Cerebellar nuclear complex (tissue), 1 donor: ENCODE data around the gene CDCA5.

Experiments used
- DNase-seq, 2 experiments: peaks; one replicate each; lab custom pipeline; 2025; lab: John Stamatoyannopoulos, UW

Gene CDCA5

DNA sequence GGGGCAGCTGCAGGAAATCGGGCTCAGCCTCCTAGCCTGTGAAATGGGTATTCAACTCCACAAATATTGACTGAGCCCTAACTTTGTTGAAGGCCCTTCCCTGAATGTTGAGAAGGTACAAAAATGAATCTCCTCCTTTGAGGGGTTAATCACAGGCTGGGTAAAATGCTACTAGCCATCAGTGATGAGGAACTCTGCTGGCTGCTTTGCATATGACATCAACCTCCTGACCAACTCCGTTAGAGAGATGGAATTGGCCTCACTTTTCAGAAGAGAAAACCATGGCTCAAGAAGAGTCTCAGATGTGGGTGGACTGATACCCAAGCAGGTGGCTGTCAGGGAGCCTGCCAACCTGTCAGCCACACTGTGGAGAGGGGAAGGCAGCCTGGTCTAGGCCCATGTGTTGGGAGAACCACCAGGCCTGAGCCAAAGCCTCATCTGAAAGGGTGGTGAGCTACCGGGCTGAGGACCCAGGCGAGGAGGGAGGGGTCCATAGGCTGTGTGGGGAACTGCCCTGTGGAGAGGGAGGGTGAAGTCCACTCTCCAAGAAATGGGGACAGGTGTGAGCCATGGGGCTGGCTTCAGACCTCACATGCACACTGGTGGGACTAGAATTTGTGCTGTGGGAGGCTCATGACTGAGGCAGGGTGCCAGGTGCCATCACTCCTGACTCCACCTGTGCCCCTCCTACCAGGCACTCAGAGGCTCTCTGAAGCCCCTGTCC lies 11.8 kb downstream of the CDCA5 start:
- DNase-seq: no peak

DNA sequence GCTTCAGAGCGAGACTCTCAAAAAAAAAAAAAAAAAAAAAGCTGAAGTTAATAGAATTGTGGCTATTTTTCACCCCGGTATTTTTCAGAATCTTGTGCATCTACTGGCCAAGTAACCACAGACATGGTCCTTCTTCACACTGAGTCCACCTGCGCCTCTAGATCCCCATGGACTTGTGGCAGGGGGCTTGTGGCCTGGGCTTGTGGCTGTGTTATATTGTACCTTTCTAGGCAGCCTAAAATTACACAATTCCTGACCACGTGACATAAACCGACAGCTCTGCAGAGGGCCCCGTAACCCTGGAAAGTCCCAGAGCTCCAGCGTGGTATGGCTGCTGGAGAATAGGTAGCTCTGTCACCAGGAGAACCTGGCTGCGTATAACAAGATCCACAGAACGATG lies 14.6 kb downstream of the CDCA5 start:
- DNase-seq: no peak

DNA sequence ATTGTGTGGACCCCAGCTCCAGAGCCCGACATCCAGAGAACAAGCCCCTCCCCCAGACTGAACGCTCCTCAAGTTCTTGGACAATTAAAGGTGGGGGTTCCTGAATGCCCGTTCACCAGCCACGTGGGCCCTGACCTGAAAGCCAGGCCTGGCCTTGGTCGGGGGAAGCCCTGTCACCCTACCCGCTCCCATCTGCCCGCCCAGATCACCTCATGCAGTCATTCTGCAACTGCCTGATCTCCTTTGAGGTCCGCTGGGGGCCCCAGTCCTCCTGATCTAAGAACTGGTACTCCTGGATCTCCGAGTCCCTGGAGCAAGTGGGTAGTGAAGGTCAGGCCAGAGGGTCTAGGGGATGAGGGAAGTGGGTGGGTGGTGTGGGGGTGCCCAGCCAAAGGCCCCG lies 16.4 kb downstream of the CDCA5 start:
- DNase-seq: no peak

DNA sequence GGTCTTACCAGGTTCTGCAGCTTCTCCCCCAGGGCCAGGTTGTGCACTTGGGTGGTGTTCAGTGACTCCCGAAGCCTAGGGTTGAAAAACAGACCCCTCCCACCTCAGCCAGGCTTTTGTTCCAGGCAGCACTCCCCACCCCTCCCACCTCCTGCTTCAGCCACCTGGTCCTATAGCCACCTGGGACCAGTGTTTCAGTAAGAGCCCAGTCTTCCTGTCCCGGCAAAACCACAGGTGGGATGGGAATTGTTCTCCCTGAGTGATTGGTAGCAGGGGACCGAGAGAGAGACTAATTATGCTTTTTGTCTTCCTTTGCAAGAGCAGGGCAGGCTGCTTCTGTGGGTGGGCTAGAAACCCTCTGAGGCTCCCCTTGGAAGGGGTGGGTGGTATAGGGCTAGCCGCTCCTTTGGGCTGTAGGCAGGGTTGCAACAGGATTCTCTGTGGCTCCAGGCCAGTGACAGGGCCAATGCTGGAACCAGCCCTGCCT lies 17.0 kb downstream of the CDCA5 start:
- no peak for DNase-seq

DNA sequence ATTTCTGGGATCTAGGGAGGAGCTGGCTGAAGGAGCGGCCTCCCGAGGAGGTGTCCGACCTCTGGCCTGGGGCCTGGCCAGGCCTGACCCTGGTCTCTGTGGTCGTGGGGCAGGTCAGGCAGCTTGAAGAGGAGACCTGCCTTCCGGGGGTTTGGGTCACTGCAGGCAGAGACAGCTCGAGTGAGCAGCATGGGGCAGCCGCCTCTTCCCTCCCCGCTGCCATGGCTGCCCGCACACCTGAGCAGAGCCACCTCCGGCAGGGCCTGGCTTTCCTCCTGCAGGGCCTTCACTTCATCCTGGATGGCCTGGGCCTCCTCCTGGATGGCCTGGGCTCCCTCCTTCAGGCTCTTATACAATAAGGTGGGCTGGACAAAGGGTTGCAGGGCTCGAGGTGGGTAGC lies 17.5 kb downstream of the CDCA5 start:
- DNase-seq: no peak

DNA sequence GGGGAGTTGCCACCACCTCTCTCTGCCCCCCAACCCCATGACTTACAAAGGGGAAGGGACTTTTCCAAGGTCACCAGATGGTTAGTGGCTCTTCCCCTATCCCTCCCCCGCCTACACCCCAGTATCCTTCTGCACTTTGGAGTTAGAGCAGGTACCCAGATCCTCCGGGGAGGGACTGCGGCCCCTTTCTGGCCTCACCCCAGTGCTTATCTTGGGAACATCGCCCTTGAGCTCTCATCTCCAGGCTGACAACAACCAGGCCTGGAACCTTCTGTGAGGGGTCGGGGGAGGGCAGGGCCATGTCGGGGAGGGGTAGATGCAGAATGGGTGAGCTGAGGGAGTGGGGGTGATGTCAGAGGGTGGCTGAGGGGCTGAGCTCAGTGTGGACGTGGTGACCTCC lies 18.0 kb downstream of the CDCA5 start:
- no peak for DNase-seq

DNA sequence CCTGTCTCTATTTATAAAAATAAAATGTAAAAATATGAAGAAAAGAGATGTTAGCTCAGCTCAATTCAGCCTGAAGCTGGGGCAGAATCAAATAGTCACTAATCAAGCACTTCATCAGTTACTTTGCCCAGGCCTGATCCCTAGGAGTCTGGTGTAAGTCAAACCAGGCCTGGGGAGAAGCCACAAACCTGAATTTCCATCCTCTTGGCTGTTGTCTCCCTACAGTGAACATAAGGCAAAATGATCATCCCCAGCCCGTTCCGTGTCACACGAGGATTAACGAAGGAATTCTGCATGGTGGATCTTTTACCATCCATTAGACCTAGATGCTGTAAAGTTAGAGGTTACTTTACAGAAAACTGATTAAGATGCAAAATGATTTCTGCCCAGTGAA lies 19.0 kb downstream of the CDCA5 start:
- DNase-seq: no peak

DNA sequence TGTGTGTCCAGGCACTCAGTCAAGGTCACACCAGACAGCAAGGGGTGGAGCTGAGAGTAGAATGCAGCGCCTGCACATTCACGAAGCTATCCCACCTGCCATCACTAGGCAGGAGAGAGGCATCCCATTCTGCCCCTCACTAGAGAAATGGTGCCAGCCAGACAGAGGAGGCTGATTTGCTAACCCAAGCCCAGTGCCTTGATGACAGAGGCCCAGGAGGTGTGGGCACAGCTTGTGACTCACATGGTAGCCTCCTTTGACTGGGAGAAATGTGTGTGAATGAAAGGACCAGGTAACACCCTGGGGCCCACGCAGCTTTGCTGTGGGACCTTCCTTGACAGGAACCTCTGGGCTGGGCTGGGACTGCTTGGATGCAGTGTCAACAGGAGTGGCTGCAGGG lies 20.3 kb downstream of the CDCA5 start:
- DNase-seq: no peak

DNA sequence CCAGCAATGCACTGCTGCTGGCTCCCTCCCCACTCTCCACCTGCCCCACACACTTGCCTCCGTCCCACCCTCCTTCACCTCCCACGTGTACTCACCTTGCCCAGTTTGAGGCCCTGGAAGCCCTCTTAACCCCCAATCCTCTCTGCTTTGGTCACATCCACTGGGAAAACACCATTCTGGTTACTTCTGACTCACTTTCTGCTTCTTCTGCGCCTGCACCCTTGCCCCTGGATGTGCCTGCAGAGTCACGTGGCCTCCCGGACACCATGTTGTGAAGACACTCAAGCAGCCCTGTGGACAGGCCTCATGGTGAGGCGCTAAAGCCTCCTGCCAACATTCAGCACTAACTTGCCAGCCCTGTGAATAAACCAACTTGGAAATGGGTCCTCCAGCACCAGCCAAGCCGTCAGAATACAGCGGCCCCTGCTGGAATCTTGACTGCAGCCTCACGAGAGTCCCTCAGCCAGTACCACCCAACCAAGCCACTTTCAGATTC lies 22.9 kb downstream of the CDCA5 start:
- no peak for DNase-seq

DNA sequence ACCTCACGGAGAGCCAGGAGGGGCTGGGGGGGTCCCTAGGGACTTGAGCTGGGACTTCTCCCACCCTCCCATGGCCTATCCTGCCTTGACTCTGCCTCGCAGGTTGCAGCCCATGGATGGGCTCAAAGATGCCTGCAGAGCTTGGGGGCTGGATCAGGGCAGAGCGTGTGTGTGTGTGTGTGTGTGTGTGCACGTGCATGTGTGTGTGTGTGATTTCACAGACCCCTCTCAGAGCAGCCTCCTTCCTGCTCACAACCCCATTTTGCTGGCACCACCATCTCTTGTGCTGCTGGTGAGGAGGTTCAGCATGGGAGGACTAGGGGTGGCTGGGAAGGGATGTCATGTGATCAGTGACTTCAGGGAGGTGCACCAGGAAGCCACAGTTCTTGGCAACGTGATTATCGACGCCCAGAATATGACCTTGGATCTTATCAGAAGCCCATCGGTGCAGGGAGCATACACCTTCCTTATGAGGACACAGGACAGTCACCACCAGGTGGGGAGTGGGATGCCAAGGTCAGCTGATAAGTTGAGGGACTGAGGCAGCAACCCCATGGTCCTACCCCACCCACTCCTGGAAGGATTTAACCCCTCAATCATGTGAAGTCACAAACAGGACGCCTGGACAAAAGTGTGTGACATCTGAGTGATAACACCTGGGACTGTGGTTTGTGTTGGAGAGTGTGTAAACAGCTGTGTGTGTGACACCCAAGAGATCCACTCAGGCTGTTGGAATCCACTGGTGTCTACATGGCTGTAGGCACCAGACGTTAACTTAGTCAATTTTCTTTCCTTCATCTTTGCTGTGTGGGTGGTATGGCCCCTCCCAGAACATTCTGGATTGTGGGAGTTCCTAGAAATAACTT lies 23.6 kb downstream of the CDCA5 start:
- no peak for DNase-seq

DNA sequence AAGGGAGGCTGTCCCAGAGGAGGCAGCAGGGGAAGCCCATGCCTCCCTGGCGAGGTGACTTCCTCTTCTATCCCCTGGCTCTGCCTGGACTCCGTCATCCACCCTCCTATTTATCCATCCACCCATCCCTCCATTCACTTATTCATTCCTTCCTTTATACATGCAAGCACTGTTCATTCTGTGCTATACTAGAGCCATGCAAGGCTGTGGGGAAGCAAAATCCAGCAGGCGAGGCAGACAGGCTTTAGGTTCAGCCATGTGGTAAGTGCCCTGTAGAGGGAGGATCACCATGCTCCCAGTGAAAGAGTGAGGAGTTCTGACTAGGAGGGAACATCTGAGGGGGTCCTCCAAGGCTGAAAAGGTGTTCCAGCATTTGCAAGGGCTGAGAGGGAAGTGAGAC lies 24.3 kb downstream of the CDCA5 start:
- DNase-seq: no peak

DNA sequence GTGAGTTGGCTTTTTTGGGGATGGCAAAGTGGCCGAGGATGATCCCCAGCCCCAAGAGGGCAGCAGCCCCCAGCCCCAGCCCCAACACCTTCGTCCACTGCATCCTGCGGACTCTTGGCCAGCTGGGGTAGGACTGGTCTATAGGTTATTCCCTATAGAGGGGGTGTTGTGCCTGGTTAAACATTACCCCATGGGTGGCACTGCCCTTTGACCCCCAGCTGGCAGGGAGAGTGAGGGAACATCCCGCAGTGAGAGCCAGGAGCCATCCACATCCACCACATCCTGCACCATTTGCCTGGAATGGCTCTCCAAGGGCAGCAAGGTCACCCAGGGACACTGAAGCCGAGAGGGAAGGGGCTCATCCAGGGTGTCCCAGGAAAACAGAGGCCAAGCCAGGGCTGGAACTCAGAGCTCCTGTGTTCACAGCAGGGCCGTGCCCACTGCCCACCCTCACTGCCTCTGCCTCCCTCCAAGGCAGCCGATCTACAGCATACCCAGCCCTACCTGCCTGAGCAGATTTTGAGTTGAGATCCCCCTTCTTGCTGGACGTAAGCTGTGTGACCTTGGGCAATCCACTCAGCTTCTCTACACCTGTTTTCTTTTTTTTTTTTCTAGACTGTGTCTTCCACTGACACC lies 25.3 kb downstream of the CDCA5 start, which contains the start of gene NAALADL1:
Gene NAALADL1, minus strand, starts transcription at position 135 of the 636 bp plus-strand sequence. Its CDS starts 32 bp downstream, at position 103.
- no peak for DNase-seq

DNA sequence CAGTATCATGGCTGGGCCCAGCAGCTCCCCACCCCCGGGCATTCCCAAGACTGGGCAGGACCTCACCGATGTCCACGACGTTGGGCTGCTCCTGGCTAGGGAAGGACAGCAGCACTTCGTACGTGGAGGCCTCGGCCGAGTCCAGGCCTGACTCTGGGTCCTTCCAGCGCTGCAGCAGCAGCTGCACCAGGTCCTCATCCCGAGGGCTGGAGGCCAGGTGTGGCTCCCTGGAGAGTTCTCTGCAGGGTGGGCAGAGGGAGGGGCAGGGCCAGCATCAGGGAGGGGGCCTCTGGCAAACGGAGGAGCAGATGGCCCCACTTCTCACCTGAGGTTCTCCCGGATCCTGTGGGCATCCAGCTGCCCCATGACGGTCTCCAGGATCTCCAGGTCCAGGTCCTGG lies 25.8 kb downstream of the CDCA5 start:
- no peak for DNase-seq

DNA sequence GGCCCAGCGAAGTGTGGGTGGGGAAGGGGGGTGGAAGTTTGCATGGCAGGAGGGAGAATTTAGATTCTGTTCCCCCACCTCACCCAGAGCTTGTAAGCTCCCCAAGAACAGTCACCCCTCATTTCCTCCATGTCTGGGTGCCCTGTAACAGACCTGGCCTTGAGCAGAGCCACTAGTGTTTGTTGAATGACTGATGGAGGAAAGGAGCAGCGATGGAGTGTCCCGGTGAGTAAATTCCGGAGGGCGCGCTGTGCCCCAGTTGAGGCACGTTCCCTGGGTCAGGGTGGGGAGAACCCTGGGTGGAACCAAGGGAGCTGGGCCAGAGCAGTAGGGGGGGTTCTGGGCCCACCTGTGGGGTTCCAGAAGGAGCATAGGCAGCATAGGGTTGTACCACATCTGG lies 26.3 kb downstream of the CDCA5 start:
- DNase-seq: no peak

DNA sequence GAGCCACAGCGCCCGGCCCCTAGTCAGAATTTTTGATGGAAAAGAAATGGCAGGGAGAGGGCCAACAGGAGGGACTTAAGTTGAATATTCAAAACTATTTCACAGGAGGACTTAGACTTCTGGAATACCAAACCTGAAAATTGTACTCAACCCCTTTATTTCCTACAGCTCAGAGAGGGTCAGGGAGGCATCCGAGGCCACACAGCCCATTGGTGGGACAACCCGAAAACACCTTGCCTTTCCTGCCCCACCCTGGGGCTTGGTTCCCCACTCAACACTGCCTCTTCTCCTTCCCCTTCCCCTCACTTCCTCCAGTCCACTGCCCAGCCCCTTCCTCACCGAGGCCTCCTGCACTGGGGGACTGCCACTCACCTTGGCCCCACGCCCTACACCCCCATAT lies 26.8 kb downstream of the CDCA5 start:
- DNase-seq: no peak

DNA sequence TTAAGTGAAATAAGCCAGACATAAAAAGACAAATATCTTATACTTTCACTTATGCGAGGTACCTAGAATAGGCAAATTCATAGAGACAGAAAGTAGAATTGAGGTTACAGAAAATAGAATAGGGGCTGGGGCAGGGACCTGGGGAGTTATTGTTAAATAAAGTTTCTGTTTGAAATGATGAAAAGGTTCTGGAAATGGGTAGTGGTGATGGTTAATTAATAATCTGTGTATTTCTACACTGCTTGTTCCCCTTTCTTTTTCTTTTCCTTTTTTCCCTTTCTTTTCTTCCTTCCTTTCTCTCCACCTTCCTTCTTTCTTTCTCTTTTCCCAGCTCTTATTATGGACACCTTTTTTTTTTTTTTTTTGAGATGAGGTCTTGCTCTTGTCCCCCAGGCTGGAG lies 28.3 kb downstream of the CDCA5 start:
- DNase-seq: no peak

DNA sequence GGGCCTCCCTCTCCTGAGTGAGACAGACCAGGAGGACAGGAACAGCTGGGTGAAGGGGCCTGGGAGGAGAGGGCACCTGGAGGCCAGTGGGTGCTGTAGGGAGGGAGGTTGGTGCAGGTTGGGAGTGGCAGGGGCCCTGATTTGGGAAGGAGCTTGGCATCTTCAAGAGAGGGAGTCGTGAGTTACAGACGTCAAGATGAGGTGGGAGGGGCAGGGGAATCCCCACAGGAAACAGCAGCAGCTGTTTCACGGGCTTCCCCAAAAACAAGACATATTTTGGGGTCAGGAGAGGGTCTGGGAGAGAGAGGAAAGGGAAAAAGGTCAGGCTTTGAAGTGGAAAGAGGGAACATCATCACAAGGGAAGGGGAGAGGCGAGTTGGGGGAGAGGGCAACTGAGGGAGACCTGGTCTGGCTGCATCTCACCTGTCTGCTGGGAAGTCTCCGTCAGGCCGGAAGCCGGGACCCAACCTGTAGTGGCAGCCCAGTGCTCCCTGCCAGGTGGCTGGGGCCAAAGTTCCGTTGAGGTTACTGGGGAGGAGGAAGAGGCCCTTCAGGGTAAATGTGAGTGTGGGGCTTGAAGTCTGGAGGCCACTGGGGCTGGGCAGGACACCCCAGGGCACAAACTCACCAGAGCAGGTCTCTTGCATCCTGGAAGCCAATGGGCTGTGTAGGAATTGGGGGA lies 29.9 kb downstream of the CDCA5 start:
- DNase-seq: no peak

DNA sequence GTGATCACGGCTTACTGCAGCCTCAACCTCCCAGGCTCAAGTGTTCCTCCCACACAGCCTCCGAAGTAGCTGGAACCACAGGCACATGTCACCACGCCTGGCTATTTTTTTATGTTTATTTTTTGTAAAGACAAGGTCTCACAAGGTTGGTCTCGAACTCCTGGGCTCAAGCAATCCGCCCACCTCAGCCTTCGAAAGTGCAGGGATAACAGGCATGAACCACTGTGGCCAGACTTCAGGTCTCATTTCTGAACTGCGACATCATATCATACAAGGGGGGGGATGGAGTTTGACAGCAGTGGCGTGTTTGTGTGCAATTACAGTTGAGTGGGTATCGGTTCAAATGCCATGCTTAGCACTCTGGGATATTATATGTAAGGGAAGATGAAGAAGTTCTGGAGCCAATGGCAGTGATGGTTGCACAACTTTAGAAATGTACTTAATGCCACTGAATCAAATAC lies 32.4 kb downstream of the CDCA5 start:
- DNase-seq: no peak

DNA sequence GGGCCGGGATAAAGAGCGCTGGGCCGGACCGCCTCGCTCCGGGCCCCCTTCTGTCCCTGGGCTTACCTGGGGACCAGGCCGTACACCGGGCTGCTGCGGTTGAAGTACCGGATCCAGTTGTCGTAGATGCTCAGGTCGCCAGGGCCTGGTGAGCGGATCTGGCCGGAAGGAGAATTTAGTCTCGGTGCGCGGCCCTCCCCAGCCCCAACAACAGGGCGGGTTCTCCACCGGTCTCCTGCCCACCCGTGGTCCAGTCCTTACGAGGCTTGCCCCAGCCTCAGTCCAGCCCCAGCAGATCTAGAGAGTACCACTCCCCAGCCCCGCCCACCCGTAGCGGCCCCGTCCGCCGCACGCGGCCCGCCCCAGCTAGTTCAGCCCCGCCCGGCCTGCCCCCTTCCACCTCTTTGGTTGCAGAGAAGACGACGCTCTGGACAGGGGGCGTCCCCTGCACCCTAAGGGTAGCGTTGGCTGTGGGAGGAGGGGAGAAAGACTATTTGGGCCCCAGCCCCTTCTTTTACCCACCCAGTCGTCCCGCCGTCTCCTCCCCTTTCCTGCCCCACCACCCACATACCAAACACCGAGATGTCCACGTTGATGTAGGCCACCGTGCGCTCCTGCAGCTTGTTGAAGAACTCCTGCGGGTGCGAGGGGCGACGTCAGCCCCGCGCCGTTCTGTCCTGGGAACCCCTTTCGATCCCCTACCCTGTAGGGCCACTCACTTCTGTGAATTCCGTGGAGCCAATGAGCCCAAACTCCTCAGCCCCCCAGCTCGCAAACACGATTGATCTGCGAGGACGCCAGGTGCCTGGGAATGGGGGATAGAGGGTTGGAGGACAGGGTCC lies 36.0 kb downstream of the CDCA5 start:
- no peak for DNase-seq

DNA sequence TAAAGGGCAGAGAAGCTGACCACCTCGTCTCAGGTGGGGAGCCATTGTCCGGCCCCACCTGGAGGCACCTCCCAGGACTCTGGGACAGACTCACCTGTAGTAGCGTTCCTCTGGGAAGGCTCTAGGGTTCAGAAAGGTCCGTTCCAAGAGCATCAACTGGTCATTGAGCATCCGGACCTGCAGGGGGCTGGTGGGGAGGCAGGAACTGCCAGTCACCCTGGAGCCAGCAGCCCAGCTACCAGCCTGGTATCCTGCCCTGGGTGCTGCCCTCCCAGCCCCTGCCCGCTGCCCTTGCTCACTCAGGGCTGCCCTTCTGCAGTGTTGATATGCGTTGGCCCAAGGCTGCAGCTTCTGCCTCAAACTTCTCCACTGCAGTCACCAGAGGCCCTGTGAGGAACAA lies 38.1 kb downstream of the CDCA5 start:
- DNase-seq: no peak

DNA sequence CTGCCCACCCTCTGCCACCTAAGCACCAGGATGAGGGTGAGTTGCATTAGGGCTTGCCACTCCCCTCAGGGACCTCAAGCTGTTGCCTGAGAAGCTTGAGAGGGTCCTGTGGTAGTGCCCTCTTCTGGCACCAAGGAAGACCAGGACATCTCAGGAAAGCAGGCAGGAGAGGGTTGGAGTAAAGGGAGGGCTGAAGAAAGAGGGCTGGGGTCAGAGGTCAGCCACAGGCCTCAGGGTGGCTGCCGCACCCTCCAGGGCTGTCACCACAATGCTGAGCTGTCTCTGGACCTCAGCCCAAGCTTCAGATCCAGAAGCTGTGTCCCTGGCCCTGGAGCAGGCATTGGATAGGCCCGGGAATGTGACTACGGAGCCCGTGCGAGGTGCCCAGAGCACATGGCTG lies 38.8 kb downstream of the CDCA5 start:
- no peak for DNase-seq
